Left kidney (tissue), 2 donors: ENCODE results near the gene TMEM273. TPM values are rescaled to one million over a fixed set of nuclear protein-coding genes. Genes with fewer than 3 reads are reported as not detected.

Experiments used
- DNase-seq: peaks from one replicate; pipeline ENCODE4 v3.0.0-alpha.2; 2013
- polyA plus RNA-seq: library from polyadenylated mRNA; unstranded; fragments of 120-200 nt; gene quantifications from one replicate; pipeline ENCODE4 v1.2.1, GENCODE V29; 2013; ENCODE audit not compliant: insufficient read length

Gene TMEM273
- polyA plus RNA-seq, 1 donor, result 2.0 TPM

GRCh38 chr10:49164559-49165188 lies 23.5 kb downstream of the TMEM273 start:
- DNase-seq, result no peak

GRCh38 chr10:49163741-49164140 lies 24.4 kb downstream of the TMEM273 start:
- no peak for DNase-seq

GRCh38 chr10:49162761-49163310 lies 25.4 kb downstream of the TMEM273 start:
- DNase-seq, result no peak

- no peak for DNase-seq
These were observed 26.1 kb downstream of the TMEM273 start for GRCh38 chr10:49162063-49162462.

GRCh38 chr10:49161411-49161997 lies 26.7 kb downstream of the TMEM273 start:
- DNase-seq, result no peak

- no peak for DNase-seq
These were observed 27.4 kb downstream of the TMEM273 start for GRCh38 chr10:49160814-49161213.

- no peak for DNase-seq
These were observed 28.1 kb downstream of the TMEM273 start for GRCh38 chr10:49160110-49160509.

GRCh38 chr10:49158915-49159314 lies 29.3 kb downstream of the TMEM273 start:
- DNase-seq, result no peak

- no peak for DNase-seq
These were observed 29.8 kb downstream of the TMEM273 start for GRCh38 chr10:49158404-49158803.

- no peak for DNase-seq
These were observed 31.0 kb downstream of the TMEM273 start for GRCh38 chr10:49157229-49157628.

- no peak for DNase-seq
These were observed 33.5 kb downstream of the TMEM273 start for GRCh38 chr10:49154641-49155040.

- DNase-seq, result no peak
These were observed 34.2 kb downstream of the TMEM273 start for GRCh38 chr10:49153971-49154370.

GRCh38 chr10:49153115-49153514 lies 35.1 kb downstream of the TMEM273 start:
- DNase-seq, result no peak

- DNase-seq, result no peak
These were observed 35.5 kb downstream of the TMEM273 start for GRCh38 chr10:49152663-49153062.

GRCh38 chr10:49152037-49152436 lies 36.2 kb downstream of the TMEM273 start:
- DNase-seq, result no peak

- DNase-seq, result no peak
These were observed 36.7 kb downstream of the TMEM273 start for GRCh38 chr10:49151481-49151880.

- no peak for DNase-seq
These were observed 37.2 kb downstream of the TMEM273 start for GRCh38 chr10:49151025-49151445.

GRCh38 chr10:49150426-49150825 lies 37.8 kb downstream of the TMEM273 start:
- no peak for DNase-seq

GRCh38 chr10:49149881-49150280 lies 38.3 kb downstream of the TMEM273 start:
- no peak for DNase-seq

- DNase-seq, result no peak
These were observed 44.0 kb downstream of the TMEM273 start for GRCh38 chr10:49144058-49144720.

- DNase-seq, result no peak
These were observed 44.9 kb downstream of the TMEM273 start for GRCh38 chr10:49143249-49143648.

GRCh38 chr10:49141541-49142332 lies 46.5 kb downstream of the TMEM273 start:
- DNase-seq, result no peak
